AG04449 (cell line): ENCODE data around the gene PNMA8B.
A peak's percentile ranks its signal among the peaks of the same experiment; 100 is the strongest.
"Not testable (repeated sequence)": the region's sequence is repeated elsewhere in the genome, so short reads cannot be mapped to it uniquely, and the experiment has no call there.

Experiments
- CTCF ChIA-PET: fragments of 350-600 bp; formaldehyde crosslinking; extraction: SDS; loops from one replicate; lab custom pipeline; 2021; ENCODE audit warnings: antibody characterized with exemption; lab: Yijun Ruan, JAX
- POLR2A ChIA-PET: fragments of 400-600, 350-600 bp; formaldehyde crosslinking; extraction: SDS; loops from one replicate; lab custom pipeline; 2020; ENCODE audit warnings: antibody characterized with exemption, inconsistent platforms; lab: Yijun Ruan, JAX
- DNase-seq: peaks from one replicate; pipeline ENCODE4 v3.0.0-alpha.2; 2010; ENCODE audit warnings: low read depth, low spot score
- H3K4me3 ChIP-seq: 2 replicates; pipeline ENCODE4 v1.5.1; 2011; ENCODE audit warnings: low read depth, mild to moderate bottlenecking, control low read depth, low read length
- CTCF ChIP-seq: IDR thresholded peaks from one replicate; pipeline ENCODE4 v1.5.1; 2011; ENCODE audit warnings: mild to moderate bottlenecking, moderate library complexity, low read length, control low read depth, inconsistent platforms; ENCODE audit not compliant: insufficient read depth; ENCODE audit errors: missing control alignments

The PNMA8B gene

GRCh38 chr19:46524308-46524707 lies 28.6 kb upstream of the PNMA8B start:
- POLR2A ChIA-PET: no interaction called here

GRCh38 chr19:46522988-46523387 lies 27.3 kb upstream of the PNMA8B start:
- POLR2A ChIA-PET, H3K4me3 ChIP-seq, DNase-seq: not testable (repeated sequence)
- CTCF ChIA-PET: interaction anchor here (0.8 to 16.5 kb wide), 8 partner anchors 9 to 317 kb away, joined by 3 to 373 read pairs (median 4); no protein-coding TSS in a partner anchor

More at GRCh38 chr19:46524308-46524707, 28.6 kb upstream of the PNMA8B start:
- DNase-seq: no peak
- no peak overlapping the region for H3K4me3 ChIP-seq
- TF ChIP-seq CTCF: no peak
- CTCF ChIA-PET: interaction anchor here (1.3 to 16.5 kb wide), 4 partner anchors 11 to 446 kb away, joined by 3 to 373 read pairs (median 16); no protein-coding TSS in a partner anchor

- ChIA-PET CTCF (interaction anchor here (1.3 to 16.5 kb wide), 6 partner anchors 8 to 228 kb away, joined by 3 to 373 read pairs (median 14); no protein-coding TSS in a partner anchor), POLR2A (no interaction called here)
- no peak for DNase-seq
- H3K4me3 ChIP-seq: no peak overlapping the region
- TF ChIP-seq CTCF: no peak
Observed at GRCh38 chr19:46521241-46521868, 25.7 kb upstream of the PNMA8B start.

- H3K4me3 ChIP-seq: no peak overlapping the region
- ChIA-PET CTCF (interaction anchor here (1.1 to 16.5 kb wide), 3 partner anchors 9 to 23 kb away, joined by 3 to 373 read pairs (median 126); no protein-coding TSS in a partner anchor), POLR2A (no interaction called here)
- TF ChIP-seq CTCF: no peak
- no peak for DNase-seq
Observed at GRCh38 chr19:46520616-46521015, 24.9 kb upstream of the PNMA8B start.

GRCh38 chr19:46517471-46517870 lies 21.8 kb upstream of the PNMA8B start:
- no peak overlapping the region for H3K4me3 ChIP-seq
- no peak for DNase-seq
- POLR2A ChIA-PET: no interaction called here
- TF ChIP-seq CTCF: no peak
- CTCF ChIA-PET: interaction anchor here (0.6 to 11.6 kb wide), 14 partner anchors 12 to 235 kb away, joined by 3 to 126 read pairs (median 6); no protein-coding TSS in a partner anchor

GRCh38 chr19:46515879-46516350 lies 20.2 kb upstream of the PNMA8B start:
- H3K4me3 ChIP-seq: no peak overlapping the region
- DNase-seq: no peak
- ChIA-PET CTCF (interaction anchor here (0.6 to 11.6 kb wide), 27 partner anchors 7 to 439 kb away, joined by 3 to 126 read pairs (median 5); no protein-coding TSS in a partner anchor), POLR2A (no interaction called here)
- peak; percentile 60 for TF ChIP-seq CTCF
